Esophagus mucosa (tissue), 1 donor: Measurements from ENCODE around the gene MBNL1. TPM values are rescaled to one million over a fixed set of nuclear protein-coding genes. Genes with fewer than 3 reads are reported as not detected.
"Not testable (repeated sequence)": the region's sequence is repeated elsewhere in the genome, so short reads cannot be mapped to it uniquely, and the experiment has no call there.

Experiments used
- ATAC-seq: fragments of 200-7000 bp; cut with Tn5 transposase; one replicate; pipeline ENCODE4 v1.9.1; 2020
- total RNA-seq: library from RNA; stranded (reverse); gene quantifications from one replicate; pipeline ENCODE4 v1.2.4, GENCODE V29; 2023
- donor health status: DM: yes; HTN: yes; CAD: no.

Gene MBNL1
- total RNA-seq, 1 donor from 2014 or later = 95.4 TPM

DNA sequence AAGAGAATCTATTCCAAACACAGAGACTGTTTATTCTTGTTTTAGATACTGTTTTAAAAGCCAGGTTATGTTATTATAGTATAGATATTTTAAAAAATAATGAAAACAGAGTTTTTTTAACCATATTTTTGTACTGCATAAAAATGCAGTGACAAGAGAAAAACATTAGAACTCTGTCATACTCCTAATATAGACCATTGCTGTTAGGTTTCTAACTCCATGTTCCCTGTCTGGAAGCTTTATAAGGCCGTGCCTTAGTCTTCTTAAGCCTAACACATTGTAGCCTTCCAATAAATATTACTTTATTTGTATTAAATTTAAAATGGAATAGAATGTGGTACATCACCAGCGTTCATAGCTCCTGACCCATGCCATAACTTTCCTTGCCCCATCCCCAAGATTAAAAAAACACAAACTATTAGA lies 53.2 kb downstream of the MBNL1 start:
- no peak for ATAC-seq

DNA sequence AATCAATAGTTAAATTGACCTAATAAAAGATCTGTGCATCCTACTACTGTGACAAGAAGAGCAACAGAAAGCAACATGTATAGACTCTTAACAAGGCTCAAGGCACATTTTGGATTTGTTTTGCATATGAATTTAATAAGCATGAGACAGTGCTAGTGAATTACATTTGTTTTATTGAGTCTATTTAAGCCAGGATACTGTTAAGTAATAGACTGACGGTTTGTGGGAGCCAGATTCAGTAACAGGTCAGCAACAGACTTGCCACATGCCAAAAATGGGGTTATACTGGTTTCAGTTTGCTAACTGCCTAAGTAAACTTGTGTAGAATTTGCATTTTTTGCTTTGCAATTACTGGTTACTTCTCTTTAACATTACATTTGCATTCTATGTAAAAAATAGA lies 54.0 kb downstream of the MBNL1 start:
- peak; percentile 54 for ATAC-seq

DNA sequence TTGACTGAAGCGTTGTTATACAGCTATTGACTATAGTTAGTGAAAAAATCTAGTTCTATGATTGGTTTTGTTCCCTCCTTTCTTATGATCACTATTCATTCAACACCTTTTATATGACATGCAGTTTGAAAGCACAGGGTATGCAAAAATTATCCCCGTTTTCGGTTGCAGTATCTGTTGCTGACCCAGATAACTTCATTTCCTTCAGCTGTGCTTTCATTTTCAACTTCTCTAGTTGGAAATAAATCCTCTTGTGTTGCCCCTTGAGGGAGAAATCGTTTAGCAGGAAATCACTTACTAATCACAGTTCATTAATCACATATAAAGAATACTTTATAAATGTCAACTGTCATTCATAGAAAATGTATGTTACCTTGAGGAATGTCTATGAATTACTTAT lies 55.1 kb downstream of the MBNL1 start:
- ATAC-seq = no peak

DNA sequence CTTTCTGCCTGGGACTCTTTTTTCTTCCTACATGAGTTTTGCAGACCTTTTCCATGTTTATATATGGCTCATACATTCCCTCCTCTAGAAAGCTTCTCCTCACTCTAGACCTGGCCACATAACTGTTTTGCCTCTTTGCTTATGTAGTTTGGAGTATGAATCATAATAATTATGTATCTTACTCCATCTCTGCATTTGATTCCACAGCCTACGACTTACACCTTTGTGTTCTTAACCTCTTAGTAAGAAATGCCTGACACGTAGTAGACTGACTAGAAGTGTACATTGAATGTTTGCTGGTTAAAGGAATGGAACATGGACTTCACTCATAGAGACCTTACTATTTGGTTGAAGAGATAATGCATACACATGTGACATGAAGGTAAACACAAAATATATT lies 56.4 kb downstream of the MBNL1 start:
- ATAC-seq = peak; percentile 15

DNA sequence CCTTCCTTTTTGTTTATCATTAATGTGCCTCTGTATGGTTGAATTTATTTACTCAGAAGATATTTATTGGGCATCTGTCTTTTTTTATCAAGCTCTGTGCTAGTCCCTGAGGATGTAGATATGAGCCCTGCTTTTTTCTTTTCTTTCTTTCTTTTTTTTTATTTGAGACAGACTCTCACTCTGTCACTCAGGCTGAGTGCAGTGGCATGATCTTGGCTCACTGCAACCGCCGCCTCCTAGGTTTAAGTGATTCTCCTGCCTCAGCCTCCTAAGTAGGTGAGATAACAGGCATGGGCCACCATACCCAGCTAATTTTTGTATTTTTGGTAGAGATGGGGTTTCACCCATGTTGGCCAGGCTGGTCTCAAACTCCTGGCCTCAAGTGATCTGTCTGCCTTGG lies 58.5 kb downstream of the MBNL1 start:
- ATAC-seq = no peak

DNA sequence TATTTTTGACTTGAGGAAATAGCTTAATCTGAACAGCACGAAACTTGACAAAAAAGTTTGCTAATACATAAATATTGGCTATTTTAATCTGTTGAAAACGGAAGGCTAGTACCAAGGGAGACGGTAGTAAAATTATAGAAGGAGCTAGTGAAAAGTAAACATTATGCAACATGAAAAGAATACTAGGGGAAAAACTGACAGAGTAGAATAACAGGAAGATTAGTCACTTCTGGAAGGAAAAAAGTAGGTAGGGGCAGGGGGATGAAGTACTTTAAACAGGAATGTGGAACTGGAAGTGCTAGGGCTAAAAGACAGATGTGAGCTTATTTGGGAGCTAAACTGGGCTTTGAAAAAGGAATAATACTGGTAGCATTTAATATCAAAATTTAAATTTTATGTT lies 60.1 kb downstream of the MBNL1 start:
- ATAC-seq = peak; percentile 67

DNA sequence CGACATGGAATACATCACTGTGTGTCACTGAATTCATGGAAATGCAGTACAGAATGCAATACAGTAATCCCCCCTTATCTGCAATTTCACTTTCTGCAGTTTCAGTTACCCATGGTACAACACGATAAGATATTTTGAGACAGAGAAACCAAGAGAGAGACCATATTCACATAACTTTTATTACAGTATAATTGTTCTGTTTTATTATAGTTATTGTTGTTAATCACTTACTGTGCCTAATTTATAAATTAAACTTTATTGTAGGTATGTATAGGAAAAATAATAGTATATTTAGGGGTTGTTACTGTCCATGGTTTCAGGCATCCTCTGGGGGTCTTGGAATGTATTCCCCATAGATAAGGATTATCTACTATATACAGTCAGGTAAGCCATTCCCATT lies 61.8 kb downstream of the MBNL1 start:
- no peak for ATAC-seq

DNA sequence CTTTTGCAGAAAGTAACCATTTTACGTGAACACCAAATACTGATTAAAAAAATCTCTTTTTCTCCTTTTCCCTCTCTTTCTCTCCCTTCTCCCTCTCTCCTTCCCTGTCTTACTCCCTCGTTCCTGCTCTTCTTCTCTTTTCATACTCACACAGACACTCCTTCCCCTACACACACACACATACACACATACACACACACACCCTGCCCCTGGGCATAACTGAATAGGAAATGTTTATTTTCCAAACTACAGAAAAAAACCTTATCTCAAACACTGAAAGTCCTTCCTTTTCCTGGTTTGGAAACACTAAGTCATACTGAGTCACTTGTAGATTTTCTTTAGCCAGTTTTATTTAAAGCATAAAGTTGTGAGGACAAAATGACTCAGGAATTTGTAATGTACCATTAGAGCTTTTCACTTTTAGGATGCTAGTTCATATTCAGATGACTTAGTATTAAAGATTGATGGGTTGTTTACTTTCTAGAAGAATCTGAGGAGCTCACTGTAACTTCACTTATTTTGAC lies 62.4 kb downstream of the MBNL1 start:
- peak; percentile 81 for ATAC-seq

DNA sequence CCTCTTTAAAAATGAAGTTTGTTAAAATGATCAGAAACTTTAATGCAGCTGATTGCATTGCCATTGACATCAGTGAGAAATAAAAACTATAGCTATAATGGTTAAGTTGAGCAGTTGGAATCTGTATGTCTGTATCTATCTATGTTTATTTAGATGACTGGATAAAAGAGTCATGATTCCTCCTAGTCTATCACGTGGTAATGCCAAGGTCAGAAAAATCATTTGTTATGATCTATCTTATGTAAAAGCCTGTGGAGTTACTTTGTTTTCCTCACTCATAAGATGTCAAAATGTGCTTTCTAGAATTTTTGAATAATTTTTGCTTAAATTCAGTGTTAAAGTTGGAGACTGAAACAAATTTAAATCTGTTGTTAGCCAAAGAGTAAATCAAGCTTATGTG lies 63.3 kb downstream of the MBNL1 start:
- ATAC-seq = no peak

DNA sequence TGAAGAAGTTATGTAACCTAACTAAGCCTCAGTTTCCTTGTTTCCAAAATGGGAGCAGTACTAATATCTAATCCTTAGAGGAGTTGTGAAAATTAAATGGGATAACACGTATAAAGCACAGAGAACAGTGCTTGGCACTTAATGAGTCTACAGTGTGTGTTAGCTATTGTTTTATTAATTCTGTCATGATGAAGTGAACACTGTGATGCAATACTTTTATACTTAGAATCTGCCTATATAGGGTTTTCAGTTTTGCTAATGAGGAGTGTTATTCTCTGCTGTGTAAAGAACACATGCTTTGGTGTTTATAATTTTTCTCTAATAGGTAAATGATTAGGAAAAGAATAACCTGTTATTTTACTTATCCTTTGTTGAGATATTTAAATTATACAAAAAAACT lies 65.2 kb downstream of the MBNL1 start:
- no peak for ATAC-seq

DNA sequence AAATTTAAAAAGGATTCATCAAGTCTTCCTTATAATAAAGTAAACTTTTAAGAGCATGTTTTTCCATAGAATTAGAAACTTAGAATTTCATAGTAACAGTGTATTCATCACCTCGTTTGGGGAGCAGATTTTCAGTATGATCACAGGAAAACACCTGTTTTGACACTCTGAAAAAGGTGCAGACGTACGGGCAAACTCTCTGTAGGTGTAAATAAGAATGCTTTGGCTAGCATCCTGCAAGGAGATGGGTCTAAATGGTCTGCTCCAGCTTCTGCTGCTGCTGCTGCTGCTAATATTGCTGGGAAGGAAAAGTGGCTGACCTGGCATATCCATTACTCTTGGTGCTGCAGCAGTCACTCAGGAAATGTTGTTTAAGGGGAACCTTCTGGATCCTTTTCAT lies 66.0 kb downstream of the MBNL1 start:
- ATAC-seq = no peak

DNA sequence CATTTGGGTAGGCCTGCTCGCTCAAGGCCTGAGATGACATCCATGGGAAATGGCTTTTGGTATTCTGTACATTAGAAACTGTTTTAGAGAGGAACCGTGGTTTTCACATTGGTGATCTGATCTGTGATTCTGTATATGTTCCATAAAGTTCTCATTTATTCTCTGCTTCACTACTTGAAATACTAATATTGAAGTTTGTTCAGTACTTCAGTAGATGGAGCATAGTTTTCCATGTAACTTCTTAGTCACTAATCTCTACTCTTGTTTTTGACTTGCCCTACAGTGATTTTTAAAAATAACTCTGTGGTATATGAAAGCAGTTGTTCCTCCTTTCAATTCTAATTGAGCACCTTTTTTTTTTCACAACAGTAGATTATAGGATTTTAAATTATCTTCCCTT lies 66.5 kb downstream of the MBNL1 start:
- ATAC-seq = no peak

DNA sequence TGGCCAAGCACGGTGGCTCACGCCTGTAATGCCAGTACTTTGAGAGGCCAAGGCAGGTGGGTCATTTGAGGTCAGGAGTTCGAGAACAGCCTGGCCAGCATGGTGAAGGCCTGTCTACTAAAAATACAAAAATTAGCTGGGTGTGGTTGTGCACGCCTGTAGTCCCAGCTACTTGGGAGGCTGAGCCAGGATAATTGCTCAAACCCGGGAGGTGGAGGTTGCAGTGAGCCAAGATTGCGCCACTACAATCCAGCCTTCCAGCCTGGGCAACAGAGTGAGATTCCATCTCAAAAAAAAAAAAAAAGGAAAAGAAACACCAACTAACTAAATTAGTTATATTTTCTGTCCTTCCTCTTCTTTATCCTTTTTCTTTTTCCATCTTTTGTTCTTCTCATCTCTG lies 68.6 kb downstream of the MBNL1 start:
- not testable (repeated sequence) for ATAC-seq

DNA sequence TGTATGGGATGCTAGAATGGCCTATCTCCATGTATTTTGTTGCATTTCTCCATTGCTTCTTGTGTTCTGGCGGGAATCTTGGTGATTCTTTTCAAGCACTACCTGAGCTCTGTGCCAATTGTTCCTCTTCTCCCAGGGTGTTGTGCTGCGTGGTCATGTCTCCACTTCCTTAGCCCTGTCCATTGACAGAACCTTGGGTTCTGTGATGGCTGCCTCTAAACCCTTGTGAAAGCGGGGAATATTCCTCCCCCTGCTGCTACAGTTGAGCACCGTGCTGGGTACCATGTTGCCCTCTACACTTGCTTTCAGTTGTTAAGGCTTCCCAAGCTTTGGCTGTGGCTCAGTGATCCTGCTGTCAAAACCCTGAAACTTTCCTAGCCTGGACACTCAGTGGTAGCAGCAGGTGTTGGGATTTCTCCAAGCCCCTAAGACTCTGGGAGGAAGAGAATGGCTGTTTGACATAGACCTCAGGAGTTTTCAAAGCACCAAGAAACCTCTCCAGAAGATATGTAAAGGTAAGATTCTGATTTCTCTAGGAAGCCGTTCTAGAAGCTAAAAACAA lies 69.5 kb downstream of the MBNL1 start:
- no peak for ATAC-seq

DNA sequence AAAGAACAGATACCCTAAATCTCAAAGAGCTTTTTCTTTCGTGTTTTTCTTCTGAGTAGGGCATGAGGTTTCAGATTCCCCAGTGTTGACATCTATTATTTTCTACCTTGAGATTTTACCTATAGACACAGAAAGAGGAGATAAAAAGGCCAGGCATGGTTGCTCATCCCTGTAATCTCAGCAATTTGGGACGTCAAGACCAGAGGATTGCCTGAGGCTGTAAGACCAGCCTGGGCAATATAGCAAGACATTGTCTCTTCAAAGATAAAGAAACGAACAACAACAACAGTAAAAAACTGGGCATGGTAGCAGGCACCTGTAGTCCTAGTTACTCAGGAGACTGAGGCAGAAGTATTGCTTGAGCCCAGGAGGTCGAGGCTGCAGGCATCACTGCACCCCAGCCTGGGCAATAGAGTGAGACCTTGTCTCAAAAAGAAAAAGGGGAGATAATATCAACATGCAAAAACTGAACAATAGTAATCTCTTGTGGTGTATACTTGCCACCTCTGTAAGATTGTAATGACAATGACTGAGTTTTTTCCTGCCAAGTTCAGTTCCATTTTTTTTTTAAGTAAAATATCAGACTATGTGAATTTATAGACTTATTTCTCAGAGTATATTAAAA lies 71.3 kb downstream of the MBNL1 start:
- no peak for ATAC-seq

DNA sequence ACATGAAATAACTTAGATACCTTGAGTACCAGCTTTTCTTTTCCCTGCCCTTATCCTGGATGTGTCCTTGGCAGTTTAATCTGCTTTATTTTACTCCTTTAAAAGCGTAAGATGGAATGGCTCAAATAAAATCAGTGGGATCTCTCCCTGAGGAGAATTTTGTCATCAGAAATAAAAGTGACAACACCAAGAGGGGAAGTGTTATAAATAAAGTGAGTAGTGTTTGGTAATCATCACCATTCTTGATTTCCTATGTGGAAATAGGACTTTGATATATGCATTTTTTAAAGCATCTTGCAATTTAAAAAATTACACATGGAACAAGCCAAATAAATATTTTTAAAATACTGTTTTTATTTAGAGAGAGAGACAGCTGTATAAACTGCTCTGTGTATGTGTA lies 76.5 kb downstream of the MBNL1 start:
- no peak for ATAC-seq

DNA sequence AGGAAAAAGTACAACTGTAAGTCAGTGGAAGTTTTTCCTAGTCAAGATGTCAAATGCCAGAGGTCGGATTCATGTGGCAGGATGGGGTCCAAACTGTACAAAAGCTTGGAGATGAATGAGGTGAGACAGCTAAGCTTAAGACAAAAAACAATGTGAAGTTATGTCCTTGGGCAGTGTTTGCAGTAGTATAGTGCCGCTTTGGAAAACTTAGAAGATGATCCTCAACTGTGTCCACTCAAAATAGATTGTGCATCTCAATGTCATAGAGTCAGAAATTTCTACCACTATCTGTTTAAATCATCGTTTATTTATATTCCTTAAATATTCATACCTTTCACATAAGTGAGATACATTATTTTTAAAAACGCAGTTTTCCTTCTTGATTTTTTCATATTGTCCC lies 77.3 kb downstream of the MBNL1 start:
- no peak for ATAC-seq

DNA sequence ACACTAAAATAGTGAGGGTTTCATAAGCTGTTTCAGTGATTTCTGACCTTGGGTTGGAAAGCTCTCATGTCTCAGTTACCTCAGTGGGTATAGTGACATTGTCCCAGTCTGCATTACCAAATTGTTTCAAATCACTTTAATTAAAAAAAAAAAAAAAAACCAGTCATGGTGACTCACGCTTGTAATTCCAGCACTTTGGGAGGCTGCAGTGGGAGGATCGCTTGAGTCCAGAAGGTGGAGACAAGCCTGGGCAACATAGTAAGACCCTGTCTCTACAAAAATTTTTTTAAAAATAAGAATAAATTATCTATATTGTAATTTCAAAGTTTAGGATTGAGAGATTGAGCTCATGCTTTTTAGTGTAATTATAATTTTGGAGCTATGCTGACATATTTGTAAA lies 78.0 kb downstream of the MBNL1 start:
- ATAC-seq = no peak

DNA sequence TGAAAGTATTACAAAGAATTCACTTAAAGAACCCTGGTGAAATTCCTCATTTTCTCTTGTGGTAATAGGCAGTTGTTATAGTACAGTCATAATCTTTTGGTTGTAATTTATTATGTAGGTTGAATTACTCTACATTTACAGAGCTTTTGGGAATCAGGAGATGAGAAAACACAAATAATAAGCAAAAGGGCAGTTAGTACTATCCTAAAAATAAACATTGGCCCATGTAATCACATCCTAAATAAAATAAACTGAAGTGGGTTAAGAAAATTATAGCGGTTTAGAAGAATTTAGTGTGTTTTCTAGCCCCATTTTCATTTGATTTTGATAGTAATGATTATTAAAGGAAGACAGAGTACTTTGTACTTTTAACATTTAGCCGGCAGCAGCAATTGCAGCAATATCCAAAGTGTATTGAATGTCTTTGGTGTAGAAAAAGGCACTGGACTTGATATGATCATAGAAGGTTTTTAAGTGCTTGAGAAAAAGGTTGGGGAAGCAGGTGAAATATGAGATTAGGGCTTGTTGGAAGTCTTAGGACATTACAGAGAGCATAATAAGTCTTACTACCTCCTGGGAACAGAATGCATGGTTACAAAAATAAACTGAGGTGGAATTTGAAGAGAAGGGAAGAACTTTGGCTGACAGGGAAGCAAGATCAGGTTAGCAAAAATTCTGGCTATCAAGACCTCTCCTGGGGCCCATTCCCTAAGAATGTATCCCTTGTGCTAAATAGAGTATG lies 79.9 kb downstream of the MBNL1 start:
- no peak for ATAC-seq

DNA sequence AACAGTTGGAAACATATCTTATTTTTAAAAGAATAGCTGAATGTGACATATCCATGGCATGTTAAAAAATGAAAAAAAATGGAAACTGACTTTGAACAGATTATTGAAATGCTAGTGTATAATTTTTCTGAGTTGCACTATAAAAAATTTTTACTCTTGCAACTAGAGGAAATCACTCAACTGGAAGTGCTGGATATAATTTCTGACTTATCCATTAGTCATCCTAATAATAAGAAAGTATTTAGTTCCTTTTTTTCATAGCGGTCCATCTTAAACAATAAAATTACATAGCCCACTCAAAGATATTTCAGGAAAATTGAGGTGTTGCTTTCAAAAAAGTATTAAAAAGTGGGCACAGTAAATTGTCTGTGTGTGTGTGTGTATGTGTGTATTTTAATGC lies 80.7 kb downstream of the MBNL1 start:
- no peak for ATAC-seq

DNA sequence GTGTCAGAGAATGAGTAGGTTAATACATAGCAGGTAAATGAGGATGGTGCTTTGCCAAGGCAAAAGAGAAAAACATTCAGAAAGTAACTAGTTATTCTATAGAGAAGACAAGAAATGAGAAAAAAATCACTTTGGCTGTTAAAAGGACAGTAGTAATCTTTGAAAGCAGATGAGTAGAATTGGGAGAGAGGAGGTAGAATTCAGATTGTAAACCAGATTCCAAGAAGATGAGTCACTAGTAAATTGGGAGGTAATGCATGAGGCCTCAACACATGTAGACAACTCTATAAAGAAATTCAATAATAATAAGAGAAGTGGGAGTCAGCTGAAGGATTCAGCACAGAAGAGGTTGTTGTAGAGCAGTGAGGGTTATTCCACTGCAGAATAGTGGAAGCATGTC lies 81.4 kb downstream of the MBNL1 start:
- no peak for ATAC-seq

DNA sequence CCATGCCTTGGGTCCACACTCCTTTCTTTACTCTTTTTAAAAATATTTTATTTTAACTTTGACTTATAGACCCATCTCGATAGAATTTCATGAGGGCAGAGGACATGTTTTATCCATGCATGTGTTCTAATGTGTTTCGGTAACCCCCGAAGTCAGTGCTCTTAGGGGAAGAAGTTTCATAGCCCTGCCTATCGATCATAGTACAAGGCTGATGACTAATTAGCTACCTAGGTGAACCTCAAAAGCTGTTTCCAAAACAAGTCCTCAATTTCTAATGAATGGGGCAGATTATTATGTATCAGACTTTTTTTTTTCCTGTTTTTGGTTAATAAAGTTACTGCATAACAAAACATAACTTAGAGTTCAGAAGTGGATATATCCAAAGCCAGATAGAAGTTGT lies 82.0 kb downstream of the MBNL1 start:
- no peak for ATAC-seq

DNA sequence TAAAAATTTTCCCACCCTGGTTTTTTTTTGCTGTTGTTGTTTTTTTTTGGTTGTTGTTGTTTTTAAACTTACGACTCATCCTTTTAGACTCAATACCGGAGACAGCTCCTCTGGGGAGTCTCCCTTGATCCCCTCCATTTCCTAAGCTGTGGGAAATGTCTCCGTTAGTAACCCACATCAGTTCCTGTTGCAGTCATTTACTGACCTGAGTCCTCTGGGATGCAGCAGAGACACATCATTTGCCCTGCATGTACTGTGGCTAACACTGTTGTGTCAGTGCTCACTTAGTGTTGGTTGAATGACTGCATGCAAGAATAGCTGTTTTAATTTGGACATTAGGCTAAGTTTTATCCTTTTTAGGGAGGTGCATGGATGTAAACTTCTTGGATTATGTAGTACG lies 83.8 kb downstream of the MBNL1 start:
- ATAC-seq = no peak

DNA sequence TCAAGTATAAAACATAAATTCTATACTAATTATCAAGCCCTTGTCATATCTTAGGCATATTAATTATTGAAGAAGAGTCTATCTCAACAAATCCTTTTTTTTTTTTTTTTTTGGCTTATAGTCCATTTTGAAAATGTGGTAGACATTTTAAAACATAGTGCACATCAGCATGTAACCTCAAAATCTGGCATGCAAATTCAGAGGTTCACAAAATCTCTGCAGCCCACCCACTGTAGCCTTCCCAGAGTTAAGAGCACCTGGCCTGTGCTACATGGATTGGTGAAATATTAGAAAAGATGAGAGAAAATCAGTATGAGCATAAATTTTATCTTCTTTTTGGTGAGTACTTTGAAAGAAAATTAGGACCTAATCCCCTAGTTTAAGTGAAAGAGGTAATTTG lies 84.8 kb downstream of the MBNL1 start:
- no peak for ATAC-seq
